ENCODE results near the gene SMC6.

GRCh38 chr2:17758118-17758517 lies 4.5 kb upstream of the SMC6 start:
- no peak for TF ChIP-seq EZH2 (IDR thresholded peaks at IDR 0.05; ENCODE audit: borderline replicate concordance, control insufficient read depth, low read depth, low read length)
- no peak for TF ChIP-seq ATF3 (IDR thresholded peaks at IDR 0.05; ENCODE audit: borderline replicate concordance, extremely low read depth, low read depth, low read length)
- TF ChIP-seq CTCF (IDR thresholded peaks at IDR 0.05 in 2 of 3, conservative IDR thresholded peaks at IDR 0.05 in 1 of 3; ENCODE audit: control insufficient read depth in 2 of 3, extremely low read depth in 1 of 3, insufficient read depth in 1 of 3, low read depth in 3 of 3, low read length in 3 of 3), result no peak
- no peak for TF ChIP-seq RAD21 (IDR thresholded peaks at IDR 0.05; ENCODE audit: insufficient read depth, low read depth, low read length)
- no peak for TF ChIP-seq E2F4 (IDR thresholded peaks at IDR 0.05; ENCODE audit: low read depth, low read length)
